GM12878 (cell line): Measurements from ENCODE around the gene SHFL. TPM values are rescaled to one million over a fixed set of nuclear protein-coding genes. Genes with fewer than 3 reads are reported as not detected.

Source experiments
- ATAC-seq: fragments of 200-7000 bp; cut with Tn5 transposase; 3 replicates; pipeline ENCODE4 v1.9.1; 2020; ENCODE audit warnings: mild to moderate bottlenecking, moderate library complexity
- BruUV-seq: library from RNA; stranded (reverse); fragments of 400-500 nt; replicated peaks from 2 replicates; lab custom pipeline; 2021; lab: Mats Ljungman, UMichigan
- CTCF ChIA-PET: fragments of 300-600 bp; sonication (Branson Sonifier 250); formaldehyde crosslinking; extraction: SDS; loops from one replicate; lab custom pipeline; 2021; ENCODE audit warnings: inconsistent platforms; lab: Yijun Ruan, JAX
- POLR2A ChIA-PET: fragments of 350-600 bp; formaldehyde crosslinking; extraction: SDS; loops from one replicate; lab custom pipeline; 2021; ENCODE audit warnings: inconsistent platforms; lab: Charles Lee
- RAD21 ChIA-PET: fragments of 300-600 bp; sonication (Branson Sonifier 250); formaldehyde crosslinking; loops from one replicate; lab custom pipeline; 2023; ENCODE audit warnings: antibody characterized with exemption; ENCODE audit not compliant: unreplicated experiment; lab: Charles Lee
- SMC1A ChIA-PET: fragments of 300-600 bp; sonication (Branson Sonifier 250); formaldehyde crosslinking; loops from one replicate; lab custom pipeline; 2023; ENCODE audit not compliant: unreplicated experiment, uncharacterized antibody; lab: Charles Lee
- DNase-seq: peaks from one replicate; pipeline ENCODE4 v3.0.0-alpha.2; 2011; ENCODE audit warnings: low read depth, low spot score
- FAIRE-seq: peaks from 3 replicates; lab custom pipeline; 2011; peaks lifted over from hg19 to GRCh38; lab: Jason Lieb, UNC
- H2AFZ ChIP-seq: 2 replicates; pipeline ENCODE4 v1.6.0; 2011; ENCODE audit warnings: low read depth, low read length, control low read depth; ENCODE audit not compliant: control insufficient read depth
- H3K27ac ChIP-seq: 2 replicates; pipeline ENCODE4 v1.5.1; 2011; ENCODE audit warnings: control low read depth; ENCODE audit not compliant: control insufficient read depth, insufficient read depth
- H3K27me3 ChIP-seq, 2 experiments: replicated peaks in 1 of 2; 2 replicates each; pipeline versions ENCODE4 v1.6.0 to v1.6.1; 2011; ENCODE audit warnings: low read length in 1 of 2; ENCODE audit not compliant: control insufficient read depth in 2 of 2, insufficient read depth in 2 of 2
- H3K36me3 ChIP-seq, 2 experiments: 2 replicates each; pipeline ENCODE4 v1.5.1; 2011; ENCODE audit warnings: low read length in 1 of 2; ENCODE audit not compliant: control insufficient read depth in 2 of 2, insufficient read depth in 2 of 2
- H3K4me1 ChIP-seq: 2 replicates; pipeline ENCODE4 v1.6.1; 2011; ENCODE audit warnings: mild to moderate bottlenecking, low read length, moderate library complexity, mixed read lengths; ENCODE audit not compliant: control insufficient read depth, insufficient read depth
- H3K4me2 ChIP-seq: 2 replicates; pipeline ENCODE4 v1.6.0; 2011; ENCODE audit warnings: control low read depth; ENCODE audit not compliant: control insufficient read depth, insufficient read depth
- H3K4me3 ChIP-seq: fragments of 200-600 bp; sonication (generic); 2 replicates; pipeline ENCODE4 v1.5.1; 2016
- H3K79me2 ChIP-seq: 2 replicates; pipeline ENCODE4 v1.6.0; 2011; ENCODE audit warnings: low read length; ENCODE audit not compliant: control insufficient read depth, insufficient read depth
- H3K9ac ChIP-seq: 2 replicates; pipeline ENCODE4 v1.8.0; 2011; ENCODE audit warnings: low read length, control low read depth, mixed read lengths; ENCODE audit not compliant: control insufficient read depth, insufficient read depth
- H3K9me3 ChIP-seq: replicated peaks from 3 replicates; pipeline ENCODE4 v1.5.1; 2011; ENCODE audit warnings: mild to moderate bottlenecking, low read length; ENCODE audit not compliant: control insufficient read depth, insufficient read depth
- H4K20me1 ChIP-seq: 2 replicates; pipeline ENCODE4 v1.6.0; 2011; ENCODE audit not compliant: control insufficient read depth, insufficient read depth
- CREM ChIP-seq: IDR thresholded peaks from 2 replicates; pipeline ENCODE4 v1.6.1; 2014; ENCODE audit warnings: antibody characterized with exemption, low read depth
- EGR1 ChIP-seq, 2 experiments: IDR thresholded peaks; 1 replicate in 1 of 2; 2 replicates in 1 of 2; pipeline ENCODE4 v1.6.1; 2011 to 2012; ENCODE audit warnings: low read depth in 2 of 2, low read length in 2 of 2, borderline replicate concordance in 1 of 2, mild to moderate bottlenecking in 1 of 2, moderate library complexity in 1 of 2
- JUNB ChIP-seq: IDR thresholded peaks from 2 replicates; pipeline ENCODE4 v1.6.1; 2016; ENCODE audit warnings: antibody characterized with exemption, mild to moderate bottlenecking
- MEF2B ChIP-seq: fragments of 450-650 bp; IDR thresholded peaks from 2 replicates; pipeline ENCODE4 v1.6.1; 2018; ENCODE audit warnings: mild to moderate bottlenecking, moderate library complexity; ENCODE audit not compliant: partially characterized antibody, poor library complexity, severe bottlenecking
- NBN ChIP-seq: fragments of 450-650 bp; IDR thresholded peaks from 2 replicates; pipeline ENCODE4 v1.6.1; 2016
- RELB ChIP-seq: fragments of 450-650 bp; IDR thresholded peaks from 2 replicates; pipeline ENCODE4 v1.6.1; 2017; ENCODE audit warnings: low read depth, mild to moderate bottlenecking, moderate library complexity
- TARDBP ChIP-seq: IDR thresholded peaks from 2 replicates; pipeline ENCODE4 v1.6.1; 2016; ENCODE audit warnings: borderline replicate concordance
- ZNF592 ChIP-seq: fragments of 450-650 bp; IDR thresholded peaks from 2 replicates; pipeline ENCODE4 v1.6.1; 2017; ENCODE audit warnings: mild to moderate bottlenecking, moderate library complexity
- WGBS: methylation state at CpG from one replicate; pipeline ENCODE4 v1.1.6; 2016; ENCODE audit warnings: low lambda C conversion rate; ENCODE audit not compliant: insufficient replicate concordance, insufficient coverage; ENCODE audit errors: missing lambda C conversion rate; 5-methylcytosine and 5-hydroxymethylcytosine counted together
- in situ Hi-C: fragments of 300-500 bp; cut with MboI; formaldehyde crosslinking; loops from 9 replicates; pipeline ENCODE4 v1.14.3; 2018; ENCODE audit warnings: mixed read lengths
- intact Hi-C: fragments of 100-400 bp; cut with micrococcal nuclease; formaldehyde crosslinking; loops from one replicate; pipeline ENCODE4 v1.14.2; 2022; ENCODE audit not compliant: unreplicated experiment
- polyA plus RNA-seq, 11 experiments: library from polyadenylated mRNA; depleted of rRNA in 4 of 11; unstranded in 6 of 11; stranded (reverse) in 5 of 11; fragments of >200 nt; fragmentation: Nextera tagmentation in 4 of 11; fragmentation: Illumina TruSeq in 1 of 11; extraction: Ambion mirVana in 4 of 11; extraction: Trizol in 1 of 11; gene quantifications; 1 replicate in 1 of 11; 2 replicates in 10 of 11; pipeline versions ENCODE4 v1.2.1 to v1.2.3, GENCODE V29; 2011 to 2016; ENCODE audit warnings: inconsistent platforms in 2 of 11, missing spikeins in 2 of 11, low read depth in 1 of 11
- total RNA-seq, 4 experiments: library from RNA; depleted of rRNA in 3 of 4; stranded (reverse); fragments of >200 nt in 3 of 4; fragmentation: Illumina TruSeq in 1 of 4; extraction: Trizol in 1 of 4; gene quantifications; 2 replicates each; pipeline versions ENCODE4 v1.2.1 to v1.2.3, GENCODE V29; 2013 to 2021

Gene SHFL
- total and polyA plus RNA-seq, 10 of the 15 experiments (the other 5 are each of a cell fraction or from before 2014, with no cell fraction given), result 8.0 to 83.8 (median 40.7) TPM

GRCh38 chr19:10136936-10137335 is 50.8 kb downstream of the SHFL start:
- DNase-seq, result no peak
- H2AFZ ChIP-seq, result no peak overlapping the region
- no TSS peak for BruUV-seq
- ChIA-PET SMC1A (no interaction called here), CTCF (no interaction called here), POLR2A (no interaction called here), RAD21 (no interaction called here)
- peaks cover 53 to 72% of the 10 kb centered on the region in 2 experiments for H3K36me3 ChIP-seq
- H3K27me3 ChIP-seq, result no peaks in the 10 kb centered on the region
- H3K4me2 ChIP-seq, result no peak overlapping the region
- H3K4me1 ChIP-seq, result no peaks in the 10 kb centered on the region
- no peak for FAIRE-seq
- H3K79me2 ChIP-seq, result no peaks in the 10 kb centered on the region
- H3K4me3 ChIP-seq, result no peak overlapping the region
- in situ Hi-C loops, result no loop called here
- no peaks in the 10 kb centered on the region for H3K9me3 ChIP-seq
- ATAC-seq, result no peak
- intact Hi-C loops, result no loop called here
- no peak for TF ChIP-seq JUNB
- no peak for TF ChIP-seq MEF2B
- TF ChIP-seq EGR1 (IDR thresholded peaks at IDR 0.05; ENCODE audit: borderline replicate concordance in 1 of 2, low read depth in 2 of 2, low read length in 2 of 2), result no peak
- TF ChIP-seq CREM, result no peak
- no peak for TF ChIP-seq TARDBP
- no peak for TF ChIP-seq RELB
- TF ChIP-seq NBN, result no peak
- no peak for TF ChIP-seq ZNF592
- H4K20me1 ChIP-seq, result no peaks in the 10 kb centered on the region
- H3K9ac ChIP-seq, result no peak overlapping the region
- WGBS, result 98% methylated on average over 14 of the region's 14 CpGs
- H3K27ac ChIP-seq, result no peak overlapping the region
